ENCODE data around the gene KAZN.

Gene KAZN

GRCh38 chr1:15023205-15023604 lies 424.7 kb downstream of the KAZN start:
- no peaks in the 10 kb centered on the region for H3K79me2 ChIP-seq (ENCODE audit: insufficient read depth, low read length)

GRCh38 chr1:15023976-15024375 lies 425.5 kb downstream of the KAZN start:
- Histone ChIP-seq H3K27me3 (ENCODE audit: insufficient read depth, low read length, poor library complexity, severe bottlenecking) (no peaks in the 10 kb centered on the region), H4K20me1 (ENCODE audit: insufficient read depth, low read length, poor library complexity, severe bottlenecking) (no peaks in the 10 kb centered on the region), H3K4me1 (ENCODE audit: insufficient read depth, low read length, poor library complexity, severe bottlenecking) (no peaks in the 10 kb centered on the region), H3K79me2 (ENCODE audit: insufficient read depth, low read length) (no peaks in the 10 kb centered on the region), H3K9me2 (replicated peaks; ENCODE audit: low read depth, low read length) (no peaks in the 10 kb centered on the region), H3K9ac (ENCODE audit: low read depth, low read length, poor library complexity, severe bottlenecking) (no peak overlapping the region), H3K9me3 (ENCODE audit: insufficient read depth, low read depth, low read length) (no peaks in the 10 kb centered on the region), H3F3A (ENCODE audit: low read depth) (no peaks in the 10 kb centered on the region), H3K36me3 (ENCODE audit: insufficient read depth, low read length) (no peaks in the 10 kb centered on the region), H3K4me2 (ENCODE audit: low read depth, low read length, poor library complexity, severe bottlenecking) (no peak overlapping the region), H3K4me3 (ENCODE audit: low read length, poor library complexity, severe bottlenecking) (no peak overlapping the region), H2AFZ (ENCODE audit: low read length) (no peak overlapping the region)
- TF ChIP-seq EZH2phosphoT487 (IDR thresholded peaks at IDR 0.05; ENCODE audit: borderline replicate concordance) (no peak), CTCF (conservative IDR thresholded peaks at IDR 0.05; ENCODE audit: low read length) (no peak)

More at GRCh38 chr1:15023205-15023604, 424.7 kb downstream of the KAZN start:
- Histone ChIP-seq H2AFZ (ENCODE audit: low read length) (no peak overlapping the region), H3K27me3 (ENCODE audit: insufficient read depth, low read length, poor library complexity, severe bottlenecking) (no peaks in the 10 kb centered on the region), H3K4me2 (ENCODE audit: low read depth, low read length, poor library complexity, severe bottlenecking) (no peak overlapping the region), H3K4me1 (ENCODE audit: insufficient read depth, low read length, poor library complexity, severe bottlenecking) (no peaks in the 10 kb centered on the region), H3K9ac (ENCODE audit: low read depth, low read length, poor library complexity, severe bottlenecking) (no peak overlapping the region), H4K20me1 (ENCODE audit: insufficient read depth, low read length, poor library complexity, severe bottlenecking) (no peaks in the 10 kb centered on the region), H3K36me3 (ENCODE audit: insufficient read depth, low read length) (no peaks in the 10 kb centered on the region), H3F3A (ENCODE audit: low read depth) (no peaks in the 10 kb centered on the region), H3K4me3 (ENCODE audit: low read length, poor library complexity, severe bottlenecking) (no peak overlapping the region), H3K9me3 (ENCODE audit: insufficient read depth, low read depth, low read length) (no peaks in the 10 kb centered on the region), H3K9me2 (replicated peaks; ENCODE audit: low read depth, low read length) (no peaks in the 10 kb centered on the region)
- no peak for TF ChIP-seq CTCF (conservative IDR thresholded peaks at IDR 0.05; ENCODE audit: low read length)
- TF ChIP-seq EZH2phosphoT487 (IDR thresholded peaks at IDR 0.05; ENCODE audit: borderline replicate concordance), result no peak

- Histone ChIP-seq H3F3A (ENCODE audit: low read depth) (no peaks in the 10 kb centered on the region), H3K36me3 (ENCODE audit: insufficient read depth, low read length) (no peaks in the 10 kb centered on the region), H3K27me3 (ENCODE audit: insufficient read depth, low read length, poor library complexity, severe bottlenecking) (no peaks in the 10 kb centered on the region), H3K4me1 (ENCODE audit: insufficient read depth, low read length, poor library complexity, severe bottlenecking) (no peaks in the 10 kb centered on the region), H3K4me3 (ENCODE audit: low read length, poor library complexity, severe bottlenecking) (no peak overlapping the region), H3K9me3 (ENCODE audit: insufficient read depth, low read depth, low read length) (no peaks in the 10 kb centered on the region), H3K4me2 (ENCODE audit: low read depth, low read length, poor library complexity, severe bottlenecking) (no peak overlapping the region), H4K20me1 (ENCODE audit: insufficient read depth, low read length, poor library complexity, severe bottlenecking) (no peaks in the 10 kb centered on the region), H3K9ac (ENCODE audit: low read depth, low read length, poor library complexity, severe bottlenecking) (no peak overlapping the region), H3K79me2 (ENCODE audit: insufficient read depth, low read length) (no peaks in the 10 kb centered on the region), H3K9me2 (replicated peaks; ENCODE audit: low read depth, low read length) (no peaks in the 10 kb centered on the region), H2AFZ (ENCODE audit: low read length) (no peak overlapping the region)
- TF ChIP-seq CTCF (conservative IDR thresholded peaks at IDR 0.05; ENCODE audit: low read length) (no peak), EZH2phosphoT487 (IDR thresholded peaks at IDR 0.05; ENCODE audit: borderline replicate concordance) (no peak)
These were observed 427.6 kb downstream of the KAZN start for GRCh38 chr1:15026117-15026489.
